Activated T-cell treated with anti-CD3 and anti-CD28 coated beads for 24 hours (primary cell): ENCODE data around the gene ASAP2.

Experiments
- DNase-seq: peaks from one replicate; pipeline ENCODE4 v3.0.0-alpha.2; 2020; ENCODE audit warnings: low read depth

ASAP2 gene

GRCh38 chr2:9347411-9347881 is 140.8 kb downstream of the ASAP2 start:
- DNase-seq = no peak

- no peak for DNase-seq
Measured at GRCh38 chr2:9354318-9354717, 147.7 kb downstream of the ASAP2 start.

- no peak for DNase-seq
Measured at GRCh38 chr2:9355270-9355669, 148.7 kb downstream of the ASAP2 start.

- DNase-seq = no peak
Measured at GRCh38 chr2:9355716-9356115, 149.1 kb downstream of the ASAP2 start.

GRCh38 chr2:9356261-9356660 is 149.6 kb downstream of the ASAP2 start:
- no peak for DNase-seq

GRCh38 chr2:9358846-9359245 is 152.2 kb downstream of the ASAP2 start:
- no peak for DNase-seq

GRCh38 chr2:9359463-9359862 is 152.9 kb downstream of the ASAP2 start:
- DNase-seq = no peak

GRCh38 chr2:9360110-9360509 is 153.5 kb downstream of the ASAP2 start:
- no peak for DNase-seq

GRCh38 chr2:9360701-9361100 is 154.1 kb downstream of the ASAP2 start:
- DNase-seq = no peak

- DNase-seq = no peak
Measured at GRCh38 chr2:9364373-9364772, 157.8 kb downstream of the ASAP2 start.

- no peak for DNase-seq
Measured at GRCh38 chr2:9364791-9365497, 158.3 kb downstream of the ASAP2 start.

- no peak for DNase-seq
Measured at GRCh38 chr2:9365498-9366019, 158.9 kb downstream of the ASAP2 start.

GRCh38 chr2:9366026-9366425 is 159.4 kb downstream of the ASAP2 start:
- no peak for DNase-seq

- DNase-seq = no peak
Measured at GRCh38 chr2:9370746-9371145, 164.1 kb downstream of the ASAP2 start.

- DNase-seq = no peak
Measured at GRCh38 chr2:9373047-9373446, 166.4 kb downstream of the ASAP2 start.

- no peak for DNase-seq
Measured at GRCh38 chr2:9373476-9373875, 166.9 kb downstream of the ASAP2 start.

- no peak for DNase-seq
Measured at GRCh38 chr2:9374071-9374730, 167.6 kb downstream of the ASAP2 start.

- DNase-seq = no peak
Measured at GRCh38 chr2:9375857-9376428, 169.3 kb downstream of the ASAP2 start.

- DNase-seq = no peak
Measured at GRCh38 chr2:9377461-9378097, 171.0 kb downstream of the ASAP2 start.

- DNase-seq = no peak
Measured at GRCh38 chr2:9378433-9379390, 172.1 kb downstream of the ASAP2 start.

- DNase-seq = no peak
Measured at GRCh38 chr2:9379391-9379755, 172.8 kb downstream of the ASAP2 start.
